Loucy (cell line): ENCODE measurements around the gene RNF8.

Source experiments
- CTCF ChIP-seq: fragments of 200-600 bp; sonication (generic); conservative IDR thresholded peaks from 2 replicates; pipeline ENCODE4 v1.5.1; 2014; ENCODE audit warnings: mild to moderate bottlenecking, antibody characterized with exemption, low read length
- EZH2phosphoT487 ChIP-seq: fragments of 200-600 bp; IDR thresholded peaks from 2 replicates; pipeline ENCODE4 v1.6.1; 2018; ENCODE audit warnings: antibody characterized with exemption, mild to moderate bottlenecking, moderate library complexity, borderline replicate concordance

- TF ChIP-seq CTCF (no peak), EZH2phosphoT487 (no peak)
These were observed 22.4 kb downstream of the RNF8 start for GRCh38 chr6:37376078-37376743.
